ENCODE results near the gene ZNF236.

ZNF236 gene

GRCh38 chr18:76927223-76927725 lies 104.9 kb downstream of the ZNF236 start:
- Histone ChIP-seq H4K91ac (ENCODE audit: low read depth, low read length) (no peak overlapping the region), H3K4me3 (ENCODE audit: low read depth, low read length) (no peak overlapping the region), H2BK12ac (ENCODE audit: low read length) (no peak overlapping the region), H3K9ac (ENCODE audit: low read length) (no peak overlapping the region), H3K4me1 (ENCODE audit: control insufficient read depth in 1 of 2, insufficient read depth in 2 of 2, low read length in 2 of 2) (no peaks in the 10 kb centered on the region), H3K4me2 (ENCODE audit: low read length) (no peak overlapping the region), H2BK5ac (ENCODE audit: low read depth, low read length, poor library complexity) (no peak overlapping the region), H3K79me1 (ENCODE audit: low read length) (no peaks in the 10 kb centered on the region), H3K27ac (ENCODE audit: low read depth, low read length) (no peak overlapping the region), H2AFZ (ENCODE audit: insufficient read depth, low read length, poor library complexity) (no peak overlapping the region), H4K8ac (ENCODE audit: low read depth, low read length) (no peak overlapping the region), H3K27me3 (ENCODE audit: insufficient read depth, low read length) (no peaks in the 10 kb centered on the region), H2BK120ac (ENCODE audit: insufficient read depth, low read length, poor library complexity) (no peak overlapping the region), H2AK5ac (ENCODE audit: low read length) (no peak overlapping the region), H3K23ac (ENCODE audit: low read length) (no peak overlapping the region), H4K12ac (ENCODE audit: low read depth, low read length) (no peak overlapping the region), H3K9me3 (ENCODE audit: insufficient read depth, low read depth, low read length) (no peaks in the 10 kb centered on the region), H3K18ac (ENCODE audit: low read length) (no peak overlapping the region), H3K14ac (ENCODE audit: low read length) (no peak overlapping the region), H3K79me2 (ENCODE audit: control insufficient read depth, insufficient read depth, low read length, poor library complexity) (no peaks in the 10 kb centered on the region), H3K36me3 (ENCODE audit: control insufficient read depth in 1 of 2, insufficient read depth in 2 of 2, low read length in 2 of 2) (peaks cover 18 to 28% of the 10 kb centered on the region in 2 experiments), H3K4ac (ENCODE audit: low read depth, low read length) (no peak overlapping the region)
- DNase-seq, result no peak
- WGBS (ENCODE audit: extremely low coverage, insufficient coverage, insufficient read length), result no CpG with 5 or more reads among the region's 6 CpGs

GRCh38 chr18:76928179-76928868 lies 106.0 kb downstream of the ZNF236 start:
- H3K27me3 ChIP-seq (ENCODE audit: insufficient read depth, low read length), result no peaks in the 10 kb centered on the region
- H3K14ac ChIP-seq (ENCODE audit: low read length), result no peak overlapping the region
- no peak for DNase-seq
- H2BK5ac ChIP-seq (ENCODE audit: low read depth, low read length, poor library complexity), result no peak overlapping the region
- H3K4ac ChIP-seq (ENCODE audit: low read depth, low read length), result no peak overlapping the region
- H3K79me1 ChIP-seq (ENCODE audit: low read length), result no peaks in the 10 kb centered on the region
- no peak overlapping the region for H2BK12ac ChIP-seq (ENCODE audit: low read length)
- H2AFZ ChIP-seq (ENCODE audit: insufficient read depth, low read length, poor library complexity), result no peak overlapping the region
- peaks cover 2% of the 10 kb centered on the region for H3K9me3 ChIP-seq (ENCODE audit: insufficient read depth, low read depth, low read length)
- no peak overlapping the region for H2AK5ac ChIP-seq (ENCODE audit: low read length)
- no peak overlapping the region for H3K23ac ChIP-seq (ENCODE audit: low read length)
- H3K79me2 ChIP-seq (ENCODE audit: control insufficient read depth, insufficient read depth, low read length, poor library complexity), result no peaks in the 10 kb centered on the region
- H3K4me3 ChIP-seq (ENCODE audit: low read depth, low read length), result no peak overlapping the region
- no CpG with 5 or more reads among the region's 9 CpGs for WGBS (ENCODE audit: extremely low coverage, insufficient coverage, insufficient read length)
- no peak overlapping the region for H4K91ac ChIP-seq (ENCODE audit: low read depth, low read length)
- H3K36me3 ChIP-seq (ENCODE audit: control insufficient read depth in 1 of 2, insufficient read depth in 2 of 2, low read length in 2 of 2), result peaks cover 22 to 35% of the 10 kb centered on the region in 2 experiments
- no peak overlapping the region for H3K9ac ChIP-seq (ENCODE audit: low read length)
- H3K4me2 ChIP-seq (ENCODE audit: low read length), result no peak overlapping the region
- no peak overlapping the region for H4K12ac ChIP-seq (ENCODE audit: low read depth, low read length)
- H3K27ac ChIP-seq (ENCODE audit: low read depth, low read length), result no peak overlapping the region
- H2BK120ac ChIP-seq (ENCODE audit: insufficient read depth, low read length, poor library complexity), result no peak overlapping the region
- H4K8ac ChIP-seq (ENCODE audit: low read depth, low read length), result no peak overlapping the region
- H3K4me1 ChIP-seq (ENCODE audit: control insufficient read depth in 1 of 2, insufficient read depth in 2 of 2, low read length in 2 of 2), result no peaks in the 10 kb centered on the region
- no peak overlapping the region for H3K18ac ChIP-seq (ENCODE audit: low read length)

GRCh38 chr18:76931171-76931570 lies 108.8 kb downstream of the ZNF236 start:
- Histone ChIP-seq H3K4me2 (ENCODE audit: low read length) (no peak overlapping the region), H3K4me1 (ENCODE audit: control insufficient read depth in 1 of 2, insufficient read depth in 2 of 2, low read length in 2 of 2) (no peaks in the 10 kb centered on the region), H3K79me2 (ENCODE audit: control insufficient read depth, insufficient read depth, low read length, poor library complexity) (no peaks in the 10 kb centered on the region), H3K4me3 (ENCODE audit: low read depth, low read length) (no peak overlapping the region), H3K27ac (ENCODE audit: low read depth, low read length) (no peak overlapping the region), H3K14ac (ENCODE audit: low read length) (no peak overlapping the region), H4K91ac (ENCODE audit: low read depth, low read length) (no peak overlapping the region), H2BK5ac (ENCODE audit: low read depth, low read length, poor library complexity) (no peak overlapping the region), H2BK120ac (ENCODE audit: insufficient read depth, low read length, poor library complexity) (no peak overlapping the region), H3K27me3 (ENCODE audit: insufficient read depth, low read length) (no peaks in the 10 kb centered on the region), H3K9me3 (ENCODE audit: insufficient read depth, low read depth, low read length) (peaks cover 2% of the 10 kb centered on the region), H3K18ac (ENCODE audit: low read length) (no peak overlapping the region), H3K4ac (ENCODE audit: low read depth, low read length) (no peak overlapping the region), H4K8ac (ENCODE audit: low read depth, low read length) (no peak overlapping the region), H4K12ac (ENCODE audit: low read depth, low read length) (no peak overlapping the region), H2BK12ac (ENCODE audit: low read length) (no peak overlapping the region), H2AFZ (ENCODE audit: insufficient read depth, low read length, poor library complexity) (no peak overlapping the region), H3K79me1 (ENCODE audit: low read length) (no peaks in the 10 kb centered on the region), H3K9ac (ENCODE audit: low read length) (no peak overlapping the region), H3K36me3 (ENCODE audit: control insufficient read depth in 1 of 2, insufficient read depth in 2 of 2, low read length in 2 of 2) (peaks cover 18 to 22% of the 10 kb centered on the region in 2 experiments), H3K23ac (ENCODE audit: low read length) (no peak overlapping the region), H2AK5ac (ENCODE audit: low read length) (no peak overlapping the region)
- WGBS (ENCODE audit: extremely low coverage, insufficient coverage, insufficient read length), result no CpG with 5 or more reads among the region's 6 CpGs
- no peak for DNase-seq

- Histone ChIP-seq H4K12ac (ENCODE audit: low read depth, low read length) (no peak overlapping the region), H3K4me3 (ENCODE audit: low read depth, low read length) (no peak overlapping the region), H2BK5ac (ENCODE audit: low read depth, low read length, poor library complexity) (no peak overlapping the region), H3K4me2 (ENCODE audit: low read length) (no peak overlapping the region), H2AFZ (ENCODE audit: insufficient read depth, low read length, poor library complexity) (no peak overlapping the region), H3K27me3 (ENCODE audit: insufficient read depth, low read length) (no peaks in the 10 kb centered on the region), H3K18ac (ENCODE audit: low read length) (no peak overlapping the region), H3K79me2 (ENCODE audit: control insufficient read depth, insufficient read depth, low read length, poor library complexity) (no peaks in the 10 kb centered on the region), H4K8ac (ENCODE audit: low read depth, low read length) (no peak overlapping the region), H4K91ac (ENCODE audit: low read depth, low read length) (no peak overlapping the region), H3K36me3 (ENCODE audit: control insufficient read depth in 1 of 2, insufficient read depth in 2 of 2, low read length in 2 of 2) (peaks cover 17 to 23% of the 10 kb centered on the region in 2 experiments), H3K4ac (ENCODE audit: low read depth, low read length) (no peak overlapping the region), H3K4me1 (ENCODE audit: control insufficient read depth in 1 of 2, insufficient read depth in 2 of 2, low read length in 2 of 2) (no peaks in the 10 kb centered on the region), H2AK5ac (ENCODE audit: low read length) (no peak overlapping the region), H2BK12ac (ENCODE audit: low read length) (no peak overlapping the region), H3K9me3 (ENCODE audit: insufficient read depth, low read depth, low read length) (peaks cover 2% of the 10 kb centered on the region), H3K27ac (ENCODE audit: low read depth, low read length) (no peak overlapping the region), H3K14ac (ENCODE audit: low read length) (no peak overlapping the region), H3K79me1 (ENCODE audit: low read length) (no peaks in the 10 kb centered on the region), H3K9ac (ENCODE audit: low read length) (no peak overlapping the region), H3K23ac (ENCODE audit: low read length) (no peak overlapping the region), H2BK120ac (ENCODE audit: insufficient read depth, low read length, poor library complexity) (no peak overlapping the region)
- DNase-seq, result no peak
- WGBS (ENCODE audit: extremely low coverage, insufficient coverage, insufficient read length), result no CpG with 5 or more reads among the region's 11 CpGs
Observed at GRCh38 chr18:76932026-76932819, 109.9 kb downstream of the ZNF236 start.
